Stimulated activated CD4-positive, alpha-beta T cell treated with anti-CD3 and anti-CD28 coated beads, TNF-alpha, amount 100 ng/mL, for 24 hours (primary cell): ENCODE data around the gene MYO5B.
A peak's percentile ranks its signal among the peaks of the same experiment; 100 is the strongest.
"Not testable (repeated sequence)": the region's sequence is repeated elsewhere in the genome, so short reads cannot be mapped to it uniquely, and the experiment has no call there.

Source experiments
- DNase-seq, 3 experiments: peaks; one replicate each; pipeline ENCODE4 v3.0.0-alpha.2; 2020; ENCODE audit warnings: low read depth in 3 of 3

MYO5B gene

GRCh38 chr18:49837889-49838288 is 357.1 kb downstream of the MYO5B start:
- DNase-seq: no peak

- not testable (repeated sequence) for DNase-seq
Measured at GRCh38 chr18:49837316-49837835, 357.6 kb downstream of the MYO5B start.

GRCh38 chr18:49835405-49835804 is 359.5 kb downstream of the MYO5B start:
- no peak for DNase-seq

GRCh38 chr18:49834258-49834657 is 360.7 kb downstream of the MYO5B start:
- DNase-seq: no peak

- DNase-seq: no peak
Measured at GRCh38 chr18:49833814-49834213, 361.1 kb downstream of the MYO5B start.

GRCh38 chr18:49832221-49832647 is 362.7 kb downstream of the MYO5B start:
- no peak for DNase-seq

- DNase-seq: no peak
Measured at GRCh38 chr18:49827996-49828395, 367.0 kb downstream of the MYO5B start.

GRCh38 chr18:49819823-49820671 is 374.9 kb downstream of the MYO5B start:
- peak in 1 of 3 experiments; percentile 7 for DNase-seq

GRCh38 chr18:49819071-49819662 is 375.8 kb downstream of the MYO5B start:
- no peak for DNase-seq

- no peak for DNase-seq
Measured at GRCh38 chr18:49817947-49818346, 377.0 kb downstream of the MYO5B start.

GRCh38 chr18:49815927-49816326 is 379.0 kb downstream of the MYO5B start:
- DNase-seq: no peak

GRCh38 chr18:49814147-49814499 is 380.8 kb downstream of the MYO5B start:
- peak in 2 of 3 experiments; percentile 32 to 54 for DNase-seq

- peak; percentile 61 to 82 (median 65) for DNase-seq
Measured at GRCh38 chr18:49813319-49814146, 381.4 kb downstream of the MYO5B start, which contains the start of gene ACAA2. ACAA2 (minus strand) TSS chr18:49813533; CDS start chr18:49813484, 49 bp downstream.

GRCh38 chr18:49813069-49813318 is 382.0 kb downstream of the MYO5B start:
- no peak for DNase-seq

GRCh38 chr18:49812286-49813068 is 382.5 kb downstream of the MYO5B start:
- DNase-seq: no peak

- no peak for DNase-seq
Measured at GRCh38 chr18:49811151-49811938, 383.6 kb downstream of the MYO5B start.

- not testable (repeated sequence) for DNase-seq
Measured at GRCh38 chr18:49808553-49809191, 386.3 kb downstream of the MYO5B start.

GRCh38 chr18:49804096-49804495 is 390.9 kb downstream of the MYO5B start:
- DNase-seq: no peak

GRCh38 chr18:49802623-49803022 is 392.3 kb downstream of the MYO5B start:
- no peak for DNase-seq

GRCh38 chr18:49800491-49800890 is 394.5 kb downstream of the MYO5B start:
- DNase-seq: not testable (repeated sequence)
